NCI-H2081 (cell line): ENCODE results near the gene SORCS3.

Experiments
- DNase-seq, 2 experiments: peaks; one replicate each; lab custom pipeline; 2025; lab: John Stamatoyannopoulos, UW

The SORCS3 gene

DNA sequence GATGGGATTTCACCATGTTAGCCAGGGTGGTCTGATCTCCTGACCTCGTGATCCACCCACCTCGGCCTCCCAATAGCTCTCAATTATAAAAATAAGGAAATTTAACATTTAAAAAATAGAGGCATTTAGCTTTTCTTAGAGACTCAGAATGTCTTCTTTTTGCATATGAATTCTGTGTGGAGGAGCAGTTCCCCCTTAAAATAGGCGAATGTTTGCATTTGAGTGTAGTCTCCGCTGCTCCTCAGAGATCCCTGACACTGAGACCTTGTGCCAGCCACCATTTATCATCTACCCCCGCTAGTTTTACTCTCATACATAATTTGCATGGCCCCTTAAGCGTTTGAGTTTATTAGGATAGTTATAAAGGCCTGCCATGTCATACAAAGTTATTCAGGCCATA is 461.9 kb downstream of the SORCS3 start:
- DNase-seq: no peak

DNA sequence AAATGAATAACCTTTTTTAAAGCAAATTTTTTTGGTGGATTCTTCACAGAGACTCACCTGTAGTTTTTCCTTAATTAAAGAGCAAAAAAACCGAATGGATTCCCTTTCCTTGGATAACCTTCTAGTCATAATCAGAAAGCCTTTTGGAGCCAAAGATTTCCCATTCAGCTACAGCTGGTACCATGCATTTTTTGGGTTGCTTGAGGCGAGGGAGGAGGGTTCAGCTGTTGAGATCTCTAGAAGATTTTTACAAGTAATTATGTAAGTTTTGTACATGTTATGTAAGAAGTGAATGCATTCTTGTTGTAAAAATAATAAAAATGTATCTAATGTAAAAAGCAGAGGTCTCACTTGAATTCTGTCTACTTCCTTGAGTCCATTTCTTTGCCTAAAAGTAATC is 463.2 kb downstream of the SORCS3 start:
- no peak for DNase-seq

DNA sequence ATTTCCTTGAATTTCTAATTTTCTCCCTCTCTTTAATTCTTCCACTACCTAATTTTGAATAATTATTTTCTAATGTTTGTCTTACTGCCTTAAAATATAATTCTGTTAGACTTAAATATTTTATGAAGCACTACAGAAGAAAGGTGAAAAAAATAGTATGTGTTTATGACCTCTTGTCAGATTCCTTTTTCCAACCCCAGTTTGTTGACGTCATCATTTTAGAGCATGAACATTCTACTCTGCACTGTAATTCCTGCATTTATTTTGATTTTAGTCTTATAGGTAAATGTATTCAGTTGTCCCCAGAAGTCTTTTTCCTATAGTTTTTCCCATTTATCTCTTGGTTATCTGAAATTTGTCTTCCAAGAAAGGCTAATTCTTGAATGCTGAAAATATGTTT is 468.1 kb downstream of the SORCS3 start:
- DNase-seq: no peak

GRCh38 chr10:105112862-105113261 is 471.8 kb downstream of the SORCS3 start:
- no peak for DNase-seq

DNA sequence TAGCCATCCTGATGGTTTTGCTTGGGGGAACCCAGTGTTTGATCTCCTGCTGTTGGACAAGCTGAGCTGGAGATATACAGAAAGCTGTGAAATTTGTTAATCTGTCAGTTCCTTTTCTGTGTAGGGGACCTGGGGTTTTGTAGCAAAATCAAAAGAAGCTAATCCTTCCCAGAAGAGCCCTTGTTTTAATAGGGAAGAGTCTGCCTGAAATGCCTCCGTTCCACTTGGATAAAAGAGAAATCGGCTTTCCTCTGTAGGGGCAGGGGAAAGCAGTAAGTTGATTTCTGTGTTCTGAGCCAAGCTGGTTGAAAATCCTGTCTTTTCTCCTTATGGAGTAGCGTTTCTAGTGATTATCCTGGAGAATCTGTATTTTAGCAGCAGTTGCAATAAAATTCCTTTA is 472.6 kb downstream of the SORCS3 start:
- no peak for DNase-seq

GRCh38 chr10:105121743-105122142 is 480.7 kb downstream of the SORCS3 start:
- no peak for DNase-seq

GRCh38 chr10:105128111-105128510 is 487.0 kb downstream of the SORCS3 start:
- no peak for DNase-seq

DNA sequence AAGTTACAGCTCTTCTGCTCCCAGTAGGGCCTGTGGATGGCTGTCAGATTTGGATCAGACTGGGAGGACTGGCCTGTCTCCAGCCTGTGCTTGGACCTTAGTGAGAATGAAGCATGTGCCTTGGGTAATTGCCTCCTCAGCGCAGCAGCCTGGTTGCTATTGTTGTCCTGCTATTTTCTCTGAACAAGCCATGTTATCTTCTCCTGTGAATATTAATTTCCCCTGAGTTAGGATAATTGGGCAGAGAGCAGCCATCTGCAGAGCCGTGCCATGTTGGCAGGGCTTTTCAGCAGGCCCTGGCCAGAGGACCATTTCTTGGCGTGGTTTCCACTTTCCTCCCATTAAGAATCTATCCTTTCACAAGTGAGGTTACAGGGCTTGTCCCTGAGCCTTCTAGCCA is 497.3 kb downstream of the SORCS3 start:
- no peak for DNase-seq

DNA sequence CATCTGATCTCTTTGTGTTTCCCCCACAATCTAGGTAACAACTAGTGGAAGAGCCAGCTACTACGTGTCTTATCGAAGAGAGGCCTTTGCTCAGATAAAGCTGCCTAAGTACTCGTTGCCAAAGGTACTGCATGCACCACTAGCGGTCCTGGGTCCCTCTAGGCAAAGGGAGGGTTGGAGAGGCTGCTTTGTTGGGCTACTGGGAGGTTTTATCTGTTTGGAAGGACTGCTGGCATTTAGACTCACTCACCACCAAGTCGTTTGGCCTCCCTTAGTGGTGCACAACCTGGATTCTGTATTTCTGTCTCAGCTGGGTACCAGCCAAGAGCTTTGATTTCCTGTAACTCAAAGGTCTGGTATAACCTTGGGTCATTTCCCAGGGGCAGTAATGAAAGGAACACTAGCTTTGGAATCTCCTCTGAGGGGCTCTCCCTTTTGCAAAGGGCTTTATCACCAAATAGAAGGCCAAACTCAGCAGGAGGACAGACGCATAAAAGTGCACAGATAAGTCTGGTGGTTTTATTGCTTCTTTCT is 498.3 kb downstream of the SORCS3 start:
- DNase-seq: no peak

- DNase-seq: no peak
Measured at GRCh38 chr10:105140600-105140999, 499.5 kb downstream of the SORCS3 start.

DNA sequence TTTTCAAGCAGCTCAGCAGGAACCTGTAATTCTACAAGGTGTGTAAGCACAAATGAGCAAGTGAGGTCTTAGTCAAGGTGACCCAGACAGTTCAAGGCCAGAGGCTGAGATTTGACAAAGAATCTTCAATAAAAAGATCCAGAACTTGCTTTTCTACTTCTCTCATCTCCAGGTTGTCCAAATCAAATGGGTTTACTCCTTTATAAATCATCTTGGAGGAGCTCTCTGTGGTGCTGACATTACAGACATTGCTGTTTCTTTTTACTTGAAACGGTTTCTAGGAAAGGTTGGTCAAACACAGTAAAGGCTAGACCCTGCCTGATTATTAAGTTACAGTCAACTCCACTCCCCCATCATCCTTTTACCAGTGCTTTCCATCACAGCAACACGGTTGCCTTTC is 504.6 kb downstream of the SORCS3 start:
- no peak for DNase-seq

- no peak for DNase-seq
Measured at GRCh38 chr10:105146436-105146835, 505.3 kb downstream of the SORCS3 start.

GRCh38 chr10:105148456-105148855 is 507.4 kb downstream of the SORCS3 start:
- no peak for DNase-seq

DNA sequence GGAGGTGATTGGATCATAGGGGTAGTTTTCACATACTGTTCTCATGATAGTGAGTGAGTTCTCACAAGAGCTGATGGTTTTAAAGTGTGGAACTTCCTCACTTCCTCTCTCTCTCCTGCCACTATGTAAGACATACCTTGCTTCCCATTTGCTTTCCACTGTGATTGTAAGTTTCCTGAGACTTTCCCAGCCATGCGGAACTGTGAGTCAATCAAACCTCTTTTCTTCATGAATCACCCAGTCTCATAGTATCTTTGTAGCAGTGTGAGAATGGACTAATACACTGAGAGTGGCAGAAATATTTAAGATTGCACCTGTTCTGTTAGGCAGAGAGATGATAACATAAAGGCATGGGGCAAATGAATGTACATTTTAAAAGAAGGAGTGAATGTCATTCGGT is 507.8 kb downstream of the SORCS3 start:
- DNase-seq: no peak

DNA sequence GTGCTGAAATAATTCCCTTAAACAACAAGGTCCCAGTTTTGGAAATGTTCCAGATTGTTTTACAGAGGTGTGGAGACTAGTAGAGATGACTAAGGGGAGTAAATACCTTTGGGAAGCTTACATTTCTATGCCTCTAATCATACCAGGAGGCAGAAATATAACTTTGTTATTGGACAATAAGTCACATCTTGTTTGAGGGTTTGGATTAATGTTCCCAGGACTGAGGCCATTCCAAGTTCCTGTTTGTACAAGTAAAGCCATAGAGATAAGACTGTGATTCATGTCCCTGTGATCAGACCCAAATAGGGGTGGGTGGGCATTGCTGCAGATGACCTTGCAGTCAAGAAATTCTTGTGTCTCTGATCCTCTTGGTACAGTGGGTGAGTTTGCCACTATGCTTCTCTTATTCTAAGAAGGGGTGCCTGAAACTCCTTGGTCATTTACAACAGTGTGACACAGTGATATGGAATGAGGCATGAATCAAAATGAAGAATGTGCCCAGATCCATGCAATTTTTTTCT is 508.3 kb downstream of the SORCS3 start:
- no peak for DNase-seq

GRCh38 chr10:105150259-105150880 is 509.3 kb downstream of the SORCS3 start:
- no peak for DNase-seq

DNA sequence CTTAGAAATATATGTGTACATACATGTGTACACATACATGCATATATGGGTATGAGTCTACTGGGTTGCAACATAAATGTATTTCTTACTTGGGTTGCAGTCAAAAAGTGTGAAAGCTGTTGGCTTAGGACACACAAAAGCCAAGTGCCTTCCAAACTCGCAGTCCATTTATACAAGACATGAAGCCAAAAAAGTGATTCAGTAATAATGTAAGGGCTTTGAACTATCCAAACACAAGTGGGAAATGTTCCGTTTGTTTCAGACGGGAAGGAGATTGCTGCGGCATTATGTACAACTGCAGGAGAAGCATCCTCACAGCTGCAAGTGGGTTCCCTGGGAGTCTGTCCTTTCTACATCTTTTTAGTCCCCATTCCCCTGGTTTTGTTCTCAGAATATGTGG is 513.6 kb downstream of the SORCS3 start:
- no peak for DNase-seq

DNA sequence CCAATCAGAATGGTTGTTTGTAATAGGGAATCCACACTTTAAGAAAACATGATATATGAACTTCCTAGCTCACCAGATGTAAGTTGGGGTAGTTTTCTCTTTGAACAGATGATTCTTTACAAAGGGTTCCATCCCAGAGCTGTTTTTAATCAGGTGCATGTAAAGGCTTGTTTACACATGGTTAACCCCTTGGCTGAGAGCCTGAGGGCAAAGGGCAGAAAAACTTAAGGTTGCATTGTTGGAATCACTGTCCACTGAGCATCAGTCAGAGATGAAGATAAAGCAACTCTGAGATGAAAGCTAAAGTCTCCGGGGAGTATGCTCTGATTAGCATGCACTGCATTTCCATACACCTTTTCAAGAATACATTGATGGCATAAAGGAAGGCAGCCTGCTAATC is 518.2 kb downstream of the SORCS3 start:
- no peak for DNase-seq

DNA sequence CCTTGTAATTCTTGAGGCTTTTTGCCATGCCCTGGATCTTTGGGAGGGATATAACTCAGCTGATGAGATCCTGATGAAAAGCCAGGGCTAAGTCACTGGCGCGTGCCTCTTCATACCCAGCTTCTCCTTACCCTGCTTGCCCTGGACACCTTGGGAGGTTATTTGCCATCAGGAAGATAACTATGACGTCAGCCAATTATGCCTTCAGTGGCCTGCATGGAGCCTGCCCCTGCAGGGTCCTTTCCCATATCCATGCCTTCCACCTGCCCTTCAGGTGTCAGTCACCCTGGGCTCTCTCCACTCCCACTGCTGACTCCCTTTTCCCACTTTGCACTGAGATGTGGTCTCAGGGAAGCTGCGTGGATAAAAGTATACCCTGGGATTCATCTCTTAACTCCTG is 520.1 kb downstream of the SORCS3 start:
- DNase-seq: no peak

- no peak for DNase-seq
Measured at GRCh38 chr10:105161767-105162166, 520.7 kb downstream of the SORCS3 start.

DNA sequence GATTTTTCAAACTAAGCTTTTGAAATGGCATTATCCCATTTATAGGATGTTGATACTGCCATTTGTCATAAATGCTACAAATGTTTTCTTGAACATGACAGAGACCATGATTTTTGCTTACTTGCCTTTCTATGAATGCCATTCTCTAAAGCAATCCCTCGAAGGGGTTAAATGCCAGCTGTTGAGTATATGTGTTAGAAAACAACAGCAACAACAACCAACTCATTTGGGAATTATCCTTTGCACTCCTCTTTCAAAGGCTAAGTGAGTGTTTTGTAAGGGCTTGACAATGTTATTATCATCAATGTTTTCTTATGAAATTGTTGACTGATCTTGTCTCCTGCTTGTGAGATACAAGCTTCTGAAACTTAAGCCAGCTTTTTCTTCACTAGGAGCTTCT is 529.4 kb downstream of the SORCS3 start:
- no peak for DNase-seq

DNA sequence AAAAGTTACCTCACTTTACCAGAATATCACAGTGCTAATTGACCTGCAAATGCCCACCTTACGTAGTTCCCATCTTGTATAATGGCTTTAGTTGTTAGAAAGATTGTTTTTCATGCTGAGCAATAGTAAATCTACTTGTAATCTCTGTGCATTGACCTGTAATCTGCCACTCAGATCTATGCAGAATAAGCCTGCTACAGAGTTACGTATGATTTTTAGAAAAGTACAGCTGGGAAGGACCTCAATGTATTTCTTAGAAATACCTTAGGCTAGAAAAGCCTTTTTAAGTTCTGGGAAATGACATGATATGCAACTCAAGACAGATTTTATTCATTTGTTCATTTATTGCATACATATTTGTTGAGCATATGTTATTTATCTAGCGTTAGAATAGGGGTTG is 530.9 kb downstream of the SORCS3 start:
- DNase-seq: no peak

DNA sequence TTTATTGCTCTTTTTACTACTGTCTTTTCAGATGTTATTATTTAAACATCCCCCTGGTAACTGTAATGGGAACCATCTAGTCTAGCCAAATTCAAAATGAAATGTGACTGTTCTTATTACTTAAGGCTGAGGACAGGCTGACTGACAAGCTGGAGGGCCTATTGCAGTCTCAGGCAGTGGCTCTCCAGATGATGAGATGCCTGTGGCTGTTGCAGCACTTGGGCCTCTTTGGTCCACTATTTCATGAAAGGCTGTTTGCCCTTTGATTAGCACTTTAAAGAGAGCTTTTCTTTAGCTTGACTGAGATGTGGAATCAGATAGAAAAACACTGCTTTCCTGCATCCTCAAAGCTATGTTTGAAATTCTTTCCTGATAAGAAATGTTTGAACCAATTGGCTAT is 540.5 kb downstream of the SORCS3 start:
- DNase-seq: no peak

GRCh38 chr10:105183536-105183935 is 542.4 kb downstream of the SORCS3 start:
- no peak for DNase-seq
